ENCODE data around the gene TES.

DNA sequence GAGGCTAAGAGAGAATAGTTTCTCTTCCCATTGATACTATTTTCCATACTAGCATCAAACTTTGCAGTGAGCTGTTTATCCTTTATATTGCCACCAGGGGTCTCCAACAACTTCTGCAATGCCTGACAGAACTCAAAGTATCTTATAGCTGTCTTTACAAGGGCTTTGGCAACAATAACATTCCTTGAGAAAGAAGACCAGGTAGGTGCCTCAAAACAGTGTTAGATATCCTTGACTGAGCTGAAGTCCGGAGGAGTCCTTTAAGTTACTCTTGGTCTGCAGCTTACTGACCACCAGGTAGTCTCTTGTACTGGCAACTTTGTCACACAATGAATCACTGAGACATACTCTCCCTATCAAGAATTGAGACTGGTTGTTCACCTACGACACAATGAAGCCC lies 30.0 kb upstream of the TES start:
- TF ChIP-seq POLR2A (IDR thresholded peaks at IDR 0.05; ENCODE audit: extremely low read depth, insufficient read length) (no peak), CTCF (IDR thresholded peaks at IDR 0.05; ENCODE audit: low read depth, low read length) (peak; percentile 72)
- TF ChIP-seq, protein P1, sequence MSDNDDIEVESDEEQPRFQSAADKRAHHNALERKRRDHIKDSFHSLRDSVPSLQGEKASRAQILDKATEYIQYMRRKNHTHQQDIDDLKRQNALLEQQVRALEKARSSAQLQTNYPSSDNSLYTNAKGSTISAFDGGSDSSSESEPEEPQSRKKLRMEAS (IDR thresholded peaks at IDR 0.05; ENCODE audit: low read depth, low read length), result no peak
